GM18951 (cell line): ENCODE results near the gene BCL6.

Experiments used
- POLR2A ChIP-seq: IDR thresholded peaks from 4 replicates; pipeline ENCODE4 v1.6.1; 2011; ENCODE audit warnings: mild to moderate bottlenecking; ENCODE audit not compliant: insufficient read length, insufficient read depth; ENCODE audit errors: extremely low read depth
- in situ Hi-C: fragments of 300-500 bp; cut with MboI; formaldehyde crosslinking; loops from one replicate; pipeline ENCODE4 v1.12.0; 2022; ENCODE audit warnings: low sequenced_read_pairs, mixed read lengths, inconsistent platforms; ENCODE audit not compliant: unreplicated experiment

BCL6 gene

GRCh38 chr3:187679638-187680396 is 65.5 kb downstream of the BCL6 start:
- in situ Hi-C loops, result loop anchor here (5.0 kb wide), 2 partner anchors 68 to 363 kb away; no protein-coding TSS in a partner anchor
- TF ChIP-seq POLR2A, result no peak

- in situ Hi-C loops, result loop anchor here (5.0 kb wide), 1 partner anchor 66 kb away; no protein-coding TSS in a partner anchor
- no peak for TF ChIP-seq POLR2A
These were observed 66.5 kb downstream of the BCL6 start for GRCh38 chr3:187678726-187679268.

DNA sequence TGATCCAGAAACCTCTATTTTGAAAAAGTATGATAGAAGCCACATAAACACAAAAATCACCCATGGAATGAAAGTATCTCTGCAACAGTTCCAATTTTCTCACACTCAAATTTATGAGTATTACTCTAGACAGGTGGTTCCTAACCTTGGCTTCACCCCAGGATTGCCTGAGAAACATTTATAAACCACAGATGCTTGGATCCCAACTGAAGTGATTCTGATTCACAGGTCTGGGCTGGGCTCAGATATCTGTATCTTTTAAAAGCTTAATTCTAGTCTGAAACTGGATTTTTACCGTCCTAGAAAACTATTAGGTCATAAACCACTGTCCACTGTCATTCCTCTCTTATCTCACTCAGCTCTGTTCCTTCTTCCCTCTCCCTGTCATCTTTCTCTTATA is 67.7 kb downstream of the BCL6 start:
- no peak for TF ChIP-seq POLR2A
- in situ Hi-C loops, result loop anchor here (5.0 kb wide), 1 partner anchor 65 kb away; no protein-coding TSS in a partner anchor

DNA sequence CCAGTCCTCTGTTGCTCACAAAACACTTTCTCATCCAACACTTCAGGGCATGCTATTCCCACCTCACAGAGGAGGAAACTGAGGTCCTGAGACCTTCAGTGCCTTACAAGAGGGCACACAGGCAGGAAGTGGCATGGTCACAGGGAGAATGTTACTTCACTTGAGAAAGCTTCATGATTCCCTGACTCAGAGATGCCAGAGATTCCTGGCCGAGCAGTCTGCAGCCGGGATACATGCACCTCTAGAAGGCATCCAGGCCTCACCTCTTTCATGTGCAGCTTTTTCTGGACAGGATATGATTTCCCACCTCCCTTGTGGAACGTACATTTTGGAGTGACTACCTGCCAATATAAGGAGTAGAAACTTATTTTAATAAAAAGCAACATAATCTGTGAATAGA is 72.3 kb downstream of the BCL6 start:
- no peak for TF ChIP-seq POLR2A
- in situ Hi-C loops, result no loop called here
